ENCODE data around the gene UAP1L1. TPM values are rescaled to one million over a fixed set of nuclear protein-coding genes. Genes with fewer than 3 reads are reported as not detected.

The UAP1L1 gene
- total and polyA plus RNA-seq, 9 of the 15 experiments (the other 6 are each of a cell fraction or from before 2014, with no cell fraction given) = 0.20 to 8.6 (median 3.7) TPM

DNA sequence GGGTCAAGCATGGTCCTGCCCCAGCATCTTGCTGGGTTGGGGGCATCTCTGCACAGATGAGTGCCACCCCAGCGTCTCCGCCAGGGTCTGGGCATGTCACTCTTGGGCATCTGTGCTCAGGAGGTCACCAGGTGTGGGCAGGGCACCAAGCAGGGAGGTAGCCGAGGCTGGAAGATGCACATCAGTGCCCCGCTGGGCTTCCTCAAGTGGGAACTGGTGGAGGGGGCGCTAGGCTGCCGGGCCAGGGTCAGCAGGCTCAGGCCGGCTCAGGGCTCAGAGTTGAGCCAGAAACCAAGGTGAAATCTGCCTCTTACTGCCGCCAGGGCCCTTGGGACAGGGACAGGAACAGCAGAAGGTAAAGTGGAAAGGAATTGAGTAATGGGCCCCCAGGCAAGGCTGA is 41.4 kb upstream of the UAP1L1 start:
- Histone ChIP-seq H3K27me3 (ENCODE audit: control insufficient read depth in 2 of 2, insufficient read depth in 2 of 2, low read length in 2 of 2) (peaks cover 0 to 21% of the 10 kb centered on the region in 2 experiments; a peak in 1 of 5 replicates), H3K4me1 (replicated peaks in 1 of 2; ENCODE audit: control insufficient read depth in 2 of 2, insufficient read depth in 2 of 2, low read length in 2 of 2) (peaks cover 0 to 69% of the 10 kb centered on the region in 2 experiments; a peak in 3 of 5 replicates), H3K27ac (ENCODE audit: extremely low read depth, low read depth, low read length) (no peak overlapping the region), H2AFZ (ENCODE audit: low read depth, low read length) (no peak overlapping the region), H3K9me3 (replicated peaks; ENCODE audit: control insufficient read depth, insufficient read depth, low read depth, low read length) (no peaks in the 10 kb centered on the region), H3K79me2 (ENCODE audit: control insufficient read depth, insufficient read depth, low read length) (no peaks in the 10 kb centered on the region), H3K9ac (ENCODE audit: insufficient read depth in 1 of 2, low read depth in 2 of 2, low read length in 2 of 2) (no peak overlapping the region; a peak in 1 of 4 replicates), H4K20me1 (replicated peaks; ENCODE audit: control insufficient read depth, insufficient read depth, low read length) (no peaks in the 10 kb centered on the region), H3K36me3 (ENCODE audit: control insufficient read depth, insufficient read depth, low read length) (no peaks in the 10 kb centered on the region), H3K9me1 (ENCODE audit: control insufficient read depth, insufficient read depth, low read length) (no peaks in the 10 kb centered on the region), H3K4me3 (no peak overlapping the region), H3K4me2 (ENCODE audit: insufficient read depth, low read length) (no peak overlapping the region)
- no peak for ATAC-seq
- no peak for DNase-seq (ENCODE audit: extremely low read depth in 1 of 4, low spot score in 3 of 4)
- POLR2A ChIA-PET = interaction anchor here (1.0 to 1.8 kb wide), 3 partner anchors 9 to 88 kb away, joined by 3 to 8 read pairs (median 4); no protein-coding TSS in a partner anchor
- CTCF ChIA-PET (ENCODE audit: low intra/inter-chr PET ratio) = interaction anchor here (2.2 to 3.7 kb wide), 2 partner anchors 87 to 249 kb away, joined by 10 to 47 read pairs; no protein-coding TSS in a partner anchor
- BruUV-seq (replicated peaks) = no TSS peak
- intact Hi-C loops (cut with micrococcal nuclease) = loop anchor here (1.0 to 2.0 kb wide), 4 partner anchors 32 to 193 kb away; partner anchors contain the start of gene AJM1
- FAIRE-seq = no peak
- WGBS (ENCODE audit: insufficient coverage, low coverage, missing lambda C conversion rate) = 52% methylated on average over 8 of the region's 8 CpGs
- TF ChIP-seq FOXM1 (IDR thresholded peaks at IDR 0.05; ENCODE audit: low read depth) = no peak
- TF ChIP-seq FOXM1 (CRISPR knock-in tag; IDR thresholded peaks at IDR 0.05; ENCODE audit: low read depth) = no peak
- TF ChIP-seq ZNF124 (CRISPR knock-in tag; IDR thresholded peaks at IDR 0.05) = no peak
- TF ChIP-seq, protein P1, sequence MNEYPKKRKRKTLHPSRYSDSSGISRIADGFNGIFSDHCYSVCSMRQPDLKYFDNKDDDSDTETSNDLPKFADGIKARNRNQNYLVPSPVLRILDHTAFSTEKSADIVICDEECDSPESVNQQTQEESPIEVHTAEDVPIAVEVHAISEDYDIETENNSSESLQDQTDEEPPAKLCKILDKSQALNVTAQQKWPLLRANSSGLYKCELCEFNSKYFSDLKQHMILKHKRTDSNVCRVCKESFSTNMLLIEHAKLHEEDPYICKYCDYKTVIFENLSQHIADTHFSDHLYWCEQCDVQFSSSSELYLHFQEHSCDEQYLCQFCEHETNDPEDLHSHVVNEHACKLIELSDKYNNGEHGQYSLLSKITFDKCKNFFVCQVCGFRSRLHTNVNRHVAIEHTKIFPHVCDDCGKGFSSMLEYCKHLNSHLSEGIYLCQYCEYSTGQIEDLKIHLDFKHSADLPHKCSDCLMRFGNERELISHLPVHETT (CRISPR knock-in tag; conservative IDR thresholded peaks at IDR 0.05 in 1 of 2, IDR thresholded peaks at IDR 0.05 in 1 of 2) = no peak
- TF ChIP-seq CTBP1 (IDR thresholded peaks at IDR 0.05; ENCODE audit: borderline replicate concordance) = no peak
- no peak for TF ChIP-seq SMARCC2 (IDR thresholded peaks at IDR 0.05; ENCODE audit: low read depth)
- no peak for TF ChIP-seq FOSL1 (tag; conservative IDR thresholded peaks at IDR 0.05)
- TF ChIP-seq, protein P2, sequence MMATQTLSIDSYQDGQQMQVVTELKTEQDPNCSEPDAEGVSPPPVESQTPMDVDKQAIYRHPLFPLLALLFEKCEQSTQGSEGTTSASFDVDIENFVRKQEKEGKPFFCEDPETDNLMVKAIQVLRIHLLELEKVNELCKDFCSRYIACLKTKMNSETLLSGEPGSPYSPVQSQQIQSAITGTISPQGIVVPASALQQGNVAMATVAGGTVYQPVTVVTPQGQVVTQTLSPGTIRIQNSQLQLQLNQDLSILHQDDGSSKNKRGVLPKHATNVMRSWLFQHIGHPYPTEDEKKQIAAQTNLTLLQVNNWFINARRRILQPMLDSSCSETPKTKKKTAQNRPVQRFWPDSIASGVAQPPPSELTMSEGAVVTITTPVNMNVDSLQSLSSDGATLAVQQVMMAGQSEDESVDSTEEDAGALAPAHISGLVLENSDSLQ (IDR thresholded peaks at IDR 0.05) = no peak
- no peak for TF ChIP-seq NCOA2 (IDR thresholded peaks at IDR 0.05; ENCODE audit: partially characterized antibody in 2 of 2)
- TF ChIP-seq, protein P3, sequence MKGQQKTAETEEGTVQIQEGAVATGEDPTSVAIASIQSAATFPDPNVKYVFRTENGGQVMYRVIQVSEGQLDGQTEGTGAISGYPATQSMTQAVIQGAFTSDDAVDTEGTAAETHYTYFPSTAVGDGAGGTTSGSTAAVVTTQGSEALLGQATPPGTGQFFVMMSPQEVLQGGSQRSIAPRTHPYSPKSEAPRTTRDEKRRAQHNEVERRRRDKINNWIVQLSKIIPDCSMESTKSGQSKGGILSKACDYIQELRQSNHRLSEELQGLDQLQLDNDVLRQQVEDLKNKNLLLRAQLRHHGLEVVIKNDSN (CRISPR knock-in tag; IDR thresholded peaks at IDR 0.05) = no peak
- no peak for TF ChIP-seq BDP1 (IDR thresholded peaks at IDR 0.05; ENCODE audit: insufficient read depth, insufficient read length)
- TF ChIP-seq ZNF224 (CRISPR knock-in tag; IDR thresholded peaks at IDR 0.05) = no peak
- TF ChIP-seq ZNF3 (CRISPR knock-in tag; IDR thresholded peaks at IDR 0.05) = no peak
- TF ChIP-seq HSF4 (CRISPR knock-in tag; IDR thresholded peaks at IDR 0.05; ENCODE audit: borderline replicate concordance) = no peak
- no peak for TF ChIP-seq NUFIP1 (IDR thresholded peaks at IDR 0.05; ENCODE audit: partially characterized antibody)
- TF ChIP-seq ZKSCAN3 (CRISPR knock-in tag; IDR thresholded peaks at IDR 0.05) = no peak
- TF ChIP-seq HDAC6 (IDR thresholded peaks at IDR 0.05; ENCODE audit: low read depth, low read length) = no peak
- in situ Hi-C loops (cut with MboI) = loop anchor here (5.0 kb wide), 2 partner anchors 89 to 264 kb away; partner anchors contain the start of gene C8G

Measured in K562 (cell line).